Skeletal muscle tissue (tissue), 4 donors: ENCODE results near the gene SUZ12. TPM values are rescaled to one million over a fixed set of nuclear protein-coding genes. Genes with fewer than 3 reads are reported as not detected.
A peak's percentile ranks its signal among the peaks of the same experiment; 100 is the strongest.

Experiments used
- H3K27ac ChIP-seq: one replicate; pipeline ENCODE4 v1.7.0; 2013; ENCODE audit warnings: mild to moderate bottlenecking, low read depth, low read length, inconsistent platforms
- H3K27me3 ChIP-seq, 3 donors: one replicate each; pipeline ENCODE4 v1.7.0; 2013; ENCODE audit warnings: low read length in 3 of 3; ENCODE audit not compliant: control insufficient read depth in 3 of 3, insufficient read depth in 3 of 3
- H3K36me3 ChIP-seq, 3 donors: one replicate each; pipeline ENCODE4 v1.7.0; 2013; ENCODE audit warnings: low read length in 3 of 3; ENCODE audit not compliant: control insufficient read depth in 3 of 3, insufficient read depth in 3 of 3
- H3K4me1 ChIP-seq, 3 donors: one replicate each; pipeline ENCODE4 v1.7.0; 2013; ENCODE audit warnings: low read length in 3 of 3, mild to moderate bottlenecking in 3 of 3; ENCODE audit not compliant: control insufficient read depth in 3 of 3, insufficient read depth in 3 of 3
- H3K4me3 ChIP-seq, 3 donors: one replicate each; pipeline ENCODE4 v1.7.0; 2013; ENCODE audit warnings: low read length in 3 of 3
- H3K9ac ChIP-seq, 3 donors: one replicate each; pipeline ENCODE4 v1.7.0; 2013; ENCODE audit warnings: low read length in 3 of 3, mild to moderate bottlenecking in 3 of 3, moderate library complexity in 2 of 3, low read depth in 1 of 3
- H3K9me3 ChIP-seq, 3 donors: one replicate each; pipeline ENCODE4 v1.7.0; 2013; ENCODE audit warnings: low read length in 3 of 3; ENCODE audit not compliant: control insufficient read depth in 3 of 3
- total RNA-seq: library from RNA; depleted of rRNA; stranded (reverse); fragments of >200 nt; gene quantifications from one replicate; pipeline ENCODE4 v1.2.3, GENCODE V29; 2014
- donor health status: Osteomylitis.

The SUZ12 gene
- total RNA-seq, 1 donor from 2014 or later: 16.7 TPM

DNA sequence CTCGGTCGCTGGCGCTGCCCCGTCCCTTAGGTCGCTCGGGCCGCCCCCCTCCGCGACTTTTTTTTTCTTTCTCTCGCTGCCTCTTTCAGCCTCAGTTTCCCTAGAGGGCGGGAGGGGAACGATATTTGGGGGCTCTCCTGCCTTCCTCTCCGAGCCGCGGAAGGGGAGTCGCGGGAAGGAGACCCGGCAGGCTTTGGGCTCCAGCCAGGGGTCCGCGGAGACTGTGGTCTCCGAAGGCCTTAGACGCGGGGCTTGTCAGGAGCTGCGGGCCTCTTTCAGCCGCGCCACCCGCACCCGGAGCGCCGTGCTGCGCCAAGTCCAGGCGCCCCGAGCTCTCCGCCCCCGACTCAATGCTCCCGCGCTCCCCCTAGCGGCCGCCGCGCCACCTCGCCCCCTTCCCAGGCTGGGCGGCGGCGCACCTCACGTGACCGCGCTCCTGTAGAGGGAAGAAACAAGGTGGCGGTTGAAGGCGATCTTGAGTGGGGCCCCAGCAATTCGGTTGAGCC is 70.2 kb downstream of the SUZ12 start, which contains the start of gene LRRC37B:
LRRC37B (plus strand) TSS at position 427 of the 506 bp plus-strand sequence. CDS start 14,010 bp downstream, outside the sequence.
- Histone ChIP-seq H3K9me3 (no peaks in the 10 kb centered on the region), H3K4me3 (peak within 1 kb of the TSS; percentile 95 to 98 (median 96)), H3K27ac (peak within 1 kb of the TSS; percentile 30), H3K36me3 (no peaks in the 10 kb centered on the region), H3K9ac (peak within 1 kb of the TSS; percentile 77 to 87 (median 87)), H3K27me3 (no peaks in the 10 kb centered on the region), H3K4me1 (peaks cover 4 to 8% (median 5%) of the 10 kb centered on the region in 3 donors)

DNA sequence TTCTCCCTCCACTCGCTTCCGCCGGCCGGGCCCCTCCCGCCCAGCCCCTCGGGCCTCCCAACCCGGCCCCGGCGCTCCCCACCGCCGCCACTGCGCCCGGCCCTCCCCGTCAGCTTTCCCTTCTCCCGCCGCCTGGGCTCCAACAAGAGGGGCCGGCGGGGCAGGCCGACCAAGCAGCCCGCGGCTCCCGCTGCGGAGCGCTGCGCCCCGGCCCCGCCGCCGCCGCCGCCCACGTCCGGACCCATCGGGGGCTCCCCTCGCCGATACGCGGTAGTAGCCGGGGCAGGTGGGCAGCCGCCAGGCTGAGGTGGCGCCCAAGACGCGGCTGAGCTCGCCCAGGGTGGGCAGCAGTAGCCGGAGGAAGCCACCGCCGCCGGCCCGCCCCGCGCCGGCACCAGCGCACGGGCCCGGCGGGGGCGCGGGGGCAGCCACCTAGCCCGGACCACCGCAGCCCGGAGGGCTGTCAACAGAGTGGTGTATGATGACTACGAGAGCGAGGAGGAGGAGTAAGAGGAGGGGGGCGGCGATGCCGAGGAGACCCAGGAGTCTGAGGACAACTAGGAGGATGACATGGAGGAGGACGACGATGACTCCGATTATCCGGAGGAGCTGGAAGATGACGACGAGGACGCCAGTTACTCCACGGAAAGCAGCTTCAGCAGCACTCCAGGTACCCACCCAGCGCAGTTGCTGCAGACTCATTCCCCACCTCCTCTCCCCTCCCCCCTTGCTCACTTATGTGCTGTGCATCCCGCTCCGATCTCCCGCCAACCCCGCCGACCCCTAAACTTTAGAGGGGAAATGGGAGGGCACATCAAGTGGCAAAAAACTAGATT is 70.9 kb downstream of the SUZ12 start:
- Histone ChIP-seq H3K27ac (peak overlapping the region; percentile 30), H3K36me3 (no peaks in the 10 kb centered on the region), H3K4me1 (peaks cover 4 to 8% (median 5%) of the 10 kb centered on the region in 3 donors), H3K9me3 (no peaks in the 10 kb centered on the region), H3K9ac (peak overlapping the region; percentile 77 to 87 (median 87)), H3K27me3 (no peaks in the 10 kb centered on the region), H3K4me3 (peak overlapping the region; percentile 95 to 98 (median 96))

DNA sequence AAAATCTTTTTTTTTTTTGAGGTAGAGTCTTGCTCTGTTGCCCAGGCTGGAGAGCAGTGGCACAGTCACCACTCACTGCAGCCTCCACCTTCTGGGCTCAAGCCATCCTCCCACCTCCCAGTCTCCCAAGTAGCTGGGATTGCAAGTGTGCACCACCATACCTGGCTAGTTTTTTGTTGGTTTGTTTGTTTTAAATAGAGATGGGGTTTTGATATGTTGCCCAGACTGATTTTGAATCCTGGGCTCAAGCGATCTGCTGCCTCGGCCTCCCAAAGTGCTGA is 72.4 kb downstream of the SUZ12 start:
- Histone ChIP-seq H3K27me3 (no peaks in the 10 kb centered on the region), H3K4me1 (peaks cover 4 to 8% (median 5%) of the 10 kb centered on the region in 3 donors), H3K9me3 (no peaks in the 10 kb centered on the region), H3K9ac (no peak overlapping the region), H3K36me3 (no peaks in the 10 kb centered on the region), H3K27ac (no peak overlapping the region), H3K4me3 (peak overlapping the region; percentile 6 to 96 (median 95))

GRCh38 chr17:32010114-32010513 is 73.3 kb downstream of the SUZ12 start:
- Histone ChIP-seq H3K4me3 (no peak overlapping the region), H3K27ac (no peak overlapping the region), H3K27me3 (no peaks in the 10 kb centered on the region), H3K4me1 (peaks cover 4 to 8% (median 5%) of the 10 kb centered on the region in 3 donors), H3K9me3 (no peaks in the 10 kb centered on the region), H3K36me3 (no peaks in the 10 kb centered on the region), H3K9ac (no peak overlapping the region)

DNA sequence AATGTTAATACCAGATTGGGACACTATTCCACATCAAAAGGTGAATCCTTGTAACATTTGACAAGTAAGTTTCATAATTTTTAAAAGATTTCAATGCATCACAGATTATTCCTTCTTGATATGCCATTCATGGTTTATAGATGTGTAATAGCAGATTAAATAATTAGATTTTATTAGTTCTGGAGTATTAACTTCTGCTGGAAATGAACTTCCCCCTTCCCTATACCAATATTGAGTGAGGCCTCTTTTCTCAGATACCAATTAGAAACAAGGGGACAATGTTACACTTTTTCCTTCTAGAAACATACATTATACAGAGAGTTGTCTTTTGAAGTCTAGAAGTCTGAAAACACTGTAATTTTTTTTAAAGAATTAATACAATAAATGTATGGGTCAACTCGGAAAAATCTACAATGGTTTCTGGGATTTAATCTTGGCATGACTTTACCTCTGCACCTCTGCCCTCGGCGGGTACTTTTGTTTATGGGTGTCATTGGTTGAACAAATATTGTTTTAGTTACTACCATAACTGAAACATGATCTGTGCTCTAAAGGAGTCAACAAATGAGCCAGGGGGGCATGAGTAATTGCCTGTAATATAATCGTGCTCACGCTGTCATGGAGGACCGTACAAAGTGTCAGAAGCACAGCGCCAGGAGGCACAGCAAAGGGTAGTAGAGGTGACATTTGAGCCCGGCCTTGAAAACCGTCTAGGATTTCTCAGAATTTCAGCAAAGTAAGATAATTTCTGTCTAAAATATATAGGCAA is 78.6 kb downstream of the SUZ12 start:
- peaks cover 0 to 9% (median 0%) of the 10 kb centered on the region in 3 donors for H3K4me1 ChIP-seq
- H3K9me3 ChIP-seq: no peaks in the 10 kb centered on the region
- peak overlapping the region in 1 of 3 donors; percentile 35 for H3K9ac ChIP-seq
- no peaks in the 10 kb centered on the region for H3K27me3 ChIP-seq
- H3K4me3 ChIP-seq: peak overlapping the region in 1 of 3 donors; percentile 14
- H3K36me3 ChIP-seq: peaks cover 0 to 2% (median 0%) of the 10 kb centered on the region in 3 donors
- H3K27ac ChIP-seq: peak overlapping the region; percentile 59

DNA sequence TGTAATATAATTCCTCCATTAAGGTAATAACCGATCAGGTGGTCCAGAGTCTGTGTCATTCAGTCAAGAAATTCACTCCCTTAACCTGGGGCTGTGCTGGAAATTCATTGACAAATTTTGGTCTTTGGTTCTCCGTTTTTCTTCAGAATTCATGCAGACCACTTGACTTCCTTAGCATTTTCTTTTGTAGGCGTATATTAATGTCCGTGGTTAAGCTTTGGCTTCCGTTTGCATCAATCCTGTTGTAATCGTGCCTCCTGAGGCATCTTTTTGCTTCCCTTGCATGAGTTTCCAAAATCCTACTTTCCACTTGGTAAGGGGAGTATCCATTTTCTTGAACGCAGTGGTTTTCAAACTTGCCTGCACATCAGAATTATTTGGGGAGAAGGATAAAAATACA is 79.4 kb downstream of the SUZ12 start:
- H3K4me1 ChIP-seq: peaks cover 4 to 15% (median 4%) of the 10 kb centered on the region in 3 donors
- peak overlapping the region; percentile 59 for H3K27ac ChIP-seq
- no peaks in the 10 kb centered on the region for H3K9me3 ChIP-seq
- H3K27me3 ChIP-seq: no peaks in the 10 kb centered on the region
- peaks cover 0 to 2% (median 0%) of the 10 kb centered on the region in 3 donors for H3K36me3 ChIP-seq
- H3K4me3 ChIP-seq: no peak overlapping the region
- no peak overlapping the region for H3K9ac ChIP-seq

DNA sequence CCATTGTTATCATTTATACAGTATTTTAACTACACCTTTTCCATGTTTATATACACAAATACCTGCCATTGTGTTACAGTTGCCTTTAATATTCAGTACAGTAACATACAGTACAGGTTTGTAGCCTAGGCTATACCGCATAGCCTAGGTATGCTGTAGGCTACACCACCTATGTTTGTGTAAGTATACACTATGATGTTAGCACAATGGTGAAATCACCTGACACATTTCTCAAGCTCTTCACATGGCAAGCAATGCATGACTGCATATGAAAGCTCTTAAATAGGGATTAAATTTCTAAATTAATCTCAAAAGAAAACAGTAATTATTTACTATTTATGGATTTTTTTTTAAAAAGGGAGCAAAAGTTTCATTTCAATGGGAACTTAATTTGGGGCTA is 82.4 kb downstream of the SUZ12 start:
- no peak overlapping the region for H3K4me3 ChIP-seq
- H3K27ac ChIP-seq: no peak overlapping the region
- no peak overlapping the region for H3K9ac ChIP-seq
- H3K4me1 ChIP-seq: peaks cover 7 to 21% (median 9%) of the 10 kb centered on the region in 3 donors
- no peaks in the 10 kb centered on the region for H3K27me3 ChIP-seq
- H3K36me3 ChIP-seq: peaks cover 0 to 5% (median 0%) of the 10 kb centered on the region in 3 donors
- no peaks in the 10 kb centered on the region for H3K9me3 ChIP-seq

- Histone ChIP-seq H3K27me3 (no peaks in the 10 kb centered on the region), H3K4me3 (no peak overlapping the region), H3K9ac (no peak overlapping the region), H3K36me3 (peaks cover 0 to 5% (median 0%) of the 10 kb centered on the region in 3 donors), H3K4me1 (peaks cover 7 to 21% (median 9%) of the 10 kb centered on the region in 3 donors), H3K27ac (no peak overlapping the region), H3K9me3 (no peaks in the 10 kb centered on the region)
These were observed 84.3 kb downstream of the SUZ12 start for GRCh38 chr17:32020943-32021614.

DNA sequence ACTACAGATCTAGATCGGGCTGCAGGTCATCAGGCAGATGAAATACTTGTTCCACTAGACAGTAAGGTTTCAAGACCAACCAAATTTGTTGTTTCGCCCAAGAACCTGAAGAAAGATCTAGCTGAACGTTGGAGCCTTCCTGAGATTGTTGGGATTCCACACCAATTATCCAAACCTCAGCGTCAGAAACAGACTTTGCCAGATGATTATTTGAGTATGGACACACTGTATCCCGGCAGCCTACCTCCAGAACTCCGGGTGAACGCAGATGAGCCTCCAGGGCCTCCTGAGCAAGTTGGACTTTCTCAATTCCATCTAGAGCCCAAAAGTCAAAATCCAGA is 84.8 kb downstream of the SUZ12 start:
- Histone ChIP-seq H3K27ac (no peak overlapping the region), H3K9me3 (no peaks in the 10 kb centered on the region), H3K27me3 (no peaks in the 10 kb centered on the region), H3K4me3 (no peak overlapping the region), H3K36me3 (peaks cover 0 to 5% (median 0%) of the 10 kb centered on the region in 3 donors), H3K4me1 (peaks cover 7 to 17% (median 9%) of the 10 kb centered on the region in 3 donors), H3K9ac (no peak overlapping the region)
